ENCODE results near the gene GABBR2. TPM values are rescaled to one million over a fixed set of nuclear protein-coding genes. Genes with fewer than 3 reads are reported as not detected.

The GABBR2 gene
- polyA plus RNA-seq, 1 donor (not counting 4 experiments of a cell fraction or from before 2014, with no cell fraction given): 0.01 TPM

GRCh38 chr9:98654247-98654646 is 54.5 kb downstream of the GABBR2 start:
- no peak for TF ChIP-seq EZH2 (IDR thresholded peaks at IDR 0.05; ENCODE audit: low read length)
- no peak for TF ChIP-seq CTCF (optimal IDR thresholded peaks at IDR 0.05 in 1 of 3, IDR thresholded peaks at IDR 0.05 in 1 of 3, conservative IDR thresholded peaks at IDR 0.05 in 1 of 3; ENCODE audit: extremely low read depth in 1 of 3, insufficient read depth in 2 of 3, low read length in 3 of 3)
- Histone ChIP-seq H3K27me3 (ENCODE audit: control insufficient read depth, extremely low read depth, insufficient read depth, low read length) (no peaks in the 10 kb centered on the region), H3K9me3 (ENCODE audit: control insufficient read depth, low read depth, low read length) (no peaks in the 10 kb centered on the region), H3K4me3 (ENCODE audit: control insufficient read depth in 2 of 3, extremely low read depth in 1 of 3, insufficient read depth in 2 of 3, low read depth in 1 of 3, low read length in 3 of 3) (no peak overlapping the region), H4K20me1 (ENCODE audit: control insufficient read depth, extremely low read depth, insufficient read depth, low read length) (no peaks in the 10 kb centered on the region), H3K4me1 (ENCODE audit: control insufficient read depth, extremely low read depth, insufficient read depth, low read length) (no peaks in the 10 kb centered on the region), H3K9ac (ENCODE audit: control insufficient read depth, extremely low read depth, insufficient read depth, low read length) (no peak overlapping the region), H3K36me3 (ENCODE audit: control insufficient read depth in 2 of 2, extremely low read depth in 1 of 2, insufficient read depth in 2 of 2, low read length in 2 of 2) (no peaks in the 10 kb centered on the region), H2AFZ (ENCODE audit: control insufficient read depth, low read length) (no peak overlapping the region), H3K79me2 (ENCODE audit: control insufficient read depth, insufficient read depth, low read length) (no peaks in the 10 kb centered on the region), H3K4me2 (ENCODE audit: control insufficient read depth, extremely low read depth, insufficient read depth, low read depth, low read length) (no peak overlapping the region), H3K27ac (ENCODE audit: control insufficient read depth, insufficient read depth, low read length) (no peak overlapping the region), H3K9me1 (ENCODE audit: control insufficient read depth, extremely low read depth, insufficient read depth, low read length) (no peaks in the 10 kb centered on the region)
- dilution Hi-C loops (cut with MboI; ENCODE audit: extremely low pct_ligation_motif_present, low sequenced_read_pairs): no loop called here
- no peak for DNase-seq (ENCODE audit: low read depth, low spot score)
- FAIRE-seq: no peak

GRCh38 chr9:98652741-98653140 is 56.0 kb downstream of the GABBR2 start:
- H3K4me3 ChIP-seq (ENCODE audit: control insufficient read depth in 2 of 3, extremely low read depth in 1 of 3, insufficient read depth in 2 of 3, low read depth in 1 of 3, low read length in 3 of 3): no peak overlapping the region
- no peaks in the 10 kb centered on the region for H3K79me2 ChIP-seq (ENCODE audit: control insufficient read depth, insufficient read depth, low read length)
- H3K9me3 ChIP-seq (ENCODE audit: control insufficient read depth, low read depth, low read length): no peaks in the 10 kb centered on the region
- dilution Hi-C loops (cut with MboI; ENCODE audit: extremely low pct_ligation_motif_present, low sequenced_read_pairs): no loop called here
- no peak for DNase-seq (ENCODE audit: low read depth, low spot score)
- no peak overlapping the region for H3K27ac ChIP-seq (ENCODE audit: control insufficient read depth, insufficient read depth, low read length)
- FAIRE-seq: no peak
- H4K20me1 ChIP-seq (ENCODE audit: control insufficient read depth, extremely low read depth, insufficient read depth, low read length): no peaks in the 10 kb centered on the region
- no peak overlapping the region for H3K4me2 ChIP-seq (ENCODE audit: control insufficient read depth, extremely low read depth, insufficient read depth, low read depth, low read length)
- H3K36me3 ChIP-seq (ENCODE audit: control insufficient read depth in 2 of 2, extremely low read depth in 1 of 2, insufficient read depth in 2 of 2, low read length in 2 of 2): no peaks in the 10 kb centered on the region
- no peaks in the 10 kb centered on the region for H3K9me1 ChIP-seq (ENCODE audit: control insufficient read depth, extremely low read depth, insufficient read depth, low read length)
- H3K4me1 ChIP-seq (ENCODE audit: control insufficient read depth, extremely low read depth, insufficient read depth, low read length): no peaks in the 10 kb centered on the region
- TF ChIP-seq CTCF (optimal IDR thresholded peaks at IDR 0.05 in 1 of 3, IDR thresholded peaks at IDR 0.05 in 1 of 3, conservative IDR thresholded peaks at IDR 0.05 in 1 of 3; ENCODE audit: extremely low read depth in 1 of 3, insufficient read depth in 2 of 3, low read length in 3 of 3) (no peak), EZH2 (IDR thresholded peaks at IDR 0.05; ENCODE audit: low read length) (no peak)
- no peak overlapping the region for H3K9ac ChIP-seq (ENCODE audit: control insufficient read depth, extremely low read depth, insufficient read depth, low read length)
- no peak overlapping the region for H2AFZ ChIP-seq (ENCODE audit: control insufficient read depth, low read length)
- H3K27me3 ChIP-seq (ENCODE audit: control insufficient read depth, extremely low read depth, insufficient read depth, low read length): no peaks in the 10 kb centered on the region
